WTC11 (cell line): ENCODE measurements around the gene ZCCHC4.

Experiments used
- CTCF ChIP-seq: fragments of 200-600 bp; IDR thresholded peaks from 2 replicates; pipeline ENCODE4 v1.8.0; 2022; ENCODE audit warnings: antibody characterized with exemption
- ZBTB43 ChIP-seq: sonication (generic); formaldehyde crosslinking; IDR thresholded peaks from 2 replicates; pipeline ENCODE4 v1.8.1; 2023; ENCODE audit warnings: mild to moderate bottlenecking, missing genetic modification reagents
- ZNF219 ChIP-seq: sonication (generic); formaldehyde crosslinking; IDR thresholded peaks from 2 replicates; pipeline ENCODE4 v1.8.0; 2023; ENCODE audit warnings: missing genetic modification reagents, mild to moderate bottlenecking, borderline replicate concordance
- ZNF423 ChIP-seq: fragments of 250-450 bp; sonication (Bioruptor Pico); IDR thresholded peaks from 2 replicates; pipeline ENCODE4 v2.1.2; 2022; ENCODE audit warnings: mild to moderate bottlenecking, moderate library complexity

GRCh38 chr4:25378437-25378743 lies 65.8 kb downstream of the ZCCHC4 start:
- TF ChIP-seq ZNF219 (CRISPR knock-in tag) (no peak), ZBTB43 (CRISPR knock-in tag) (no peak), CTCF (no peak), ZNF423 (no peak)
